SK-N-SH (cell line): ENCODE data around the gene ZNF19. TPM values are rescaled to one million over a fixed set of nuclear protein-coding genes. Genes with fewer than 3 reads are reported as not detected.
A peak's percentile ranks its signal among the peaks of the same experiment; 100 is the strongest.

Experiments used
- CTCF ChIA-PET: fragments of 300-600, 350-600 bp; formaldehyde crosslinking; extraction: SDS; loops from one replicate; lab custom pipeline; 2021; lab: Yijun Ruan, JAX
- POLR2A ChIA-PET: fragments of 350-600 bp; sonication (Branson Sonifier 250); formaldehyde crosslinking; extraction: SDS; loops from one replicate; lab custom pipeline; 2020; ENCODE audit warnings: antibody characterized with exemption, inconsistent platforms; lab: Yijun Ruan, JAX
- DNase-seq: peaks from one replicate; pipeline ENCODE4 v3.0.0; 2012
- H2AFZ ChIP-seq: fragments of 200-600 bp; sonication (generic); 2 replicates; pipeline ENCODE4 v1.8.1; 2016; ENCODE audit warnings: antibody characterized with exemption, mild to moderate bottlenecking, low read depth
- H3F3A ChIP-seq: fragments of 200-600 bp; sonication (generic); replicated peaks from 2 replicates; pipeline ENCODE3; 2016; ENCODE audit warnings: antibody characterized with exemption, mild to moderate bottlenecking; ENCODE audit not compliant: insufficient read depth
- H3K27ac ChIP-seq, 2 experiments: fragments of 200-500 bp in 1 of 2; fragments of 200-600 bp in 1 of 2; sonication (Bioruptor generic) in 1 of 2; sonication (generic), shearing (Covaris generic) in 1 of 2; 2 replicates each; pipeline versions ENCODE4 v1.5.1 to v1.6.1; 2014 to 2016; ENCODE audit warnings: low read depth in 2 of 2, inconsistent platforms in 1 of 2, low read length in 1 of 2, mild to moderate bottlenecking in 1 of 2, mixed read lengths in 1 of 2
- H3K27me3 ChIP-seq: fragments of 200-600 bp; sonication (generic), shearing (Covaris generic); 2 replicates; pipeline ENCODE4 v1.6.1; 2016; ENCODE audit warnings: mixed run types; ENCODE audit not compliant: insufficient read depth
- H3K36me3 ChIP-seq, 2 experiments: fragments of 200-500 bp in 1 of 2; fragments of 200-600 bp in 1 of 2; sonication (Bioruptor generic) in 1 of 2; sonication (generic) in 1 of 2; replicated peaks in 1 of 2; 2 replicates each; pipeline versions ENCODE3 to v1.5.1; 2014 to 2016; ENCODE audit warnings: low read length in 1 of 2, mild to moderate bottlenecking in 1 of 2; ENCODE audit not compliant: insufficient read depth in 2 of 2, control insufficient read depth in 1 of 2
- H3K4me1 ChIP-seq, 2 experiments: fragments of 200-500 bp in 1 of 2; fragments of 200-600 bp in 1 of 2; sonication (Bioruptor generic) in 1 of 2; sonication (generic), shearing (Covaris generic) in 1 of 2; 2 replicates each; pipeline versions ENCODE4 v1.5.1 to v1.6.1; 2014 to 2016; ENCODE audit warnings: low read depth in 1 of 2, low read length in 1 of 2, mixed run types in 1 of 2; ENCODE audit not compliant: insufficient read depth in 2 of 2, control insufficient read depth in 1 of 2
- H3K4me2 ChIP-seq: fragments of 200-600 bp; sonication (generic), shearing (Covaris generic); 2 replicates; pipeline ENCODE4 v1.6.1; 2017; ENCODE audit warnings: mixed run types
- H3K4me3 ChIP-seq, 2 experiments: fragments of 200-500 bp in 1 of 2; fragments of 200-600 bp in 1 of 2; sonication (Bioruptor generic) in 1 of 2; sonication (generic), shearing (Covaris generic) in 1 of 2; 2 replicates each; pipeline versions ENCODE4 v1.5.1 to v1.8.1; 2014 to 2016; ENCODE audit warnings: low read depth in 2 of 2, inconsistent platforms in 1 of 2, low read length in 1 of 2, mild to moderate bottlenecking in 1 of 2, mixed read lengths in 1 of 2, moderate library complexity in 1 of 2
- H3K79me2 ChIP-seq: fragments of 200-600 bp; sonication (generic); 2 replicates; pipeline ENCODE4 v1.8.1; 2017; ENCODE audit warnings: mild to moderate bottlenecking; ENCODE audit not compliant: insufficient read depth
- H3K9ac ChIP-seq: fragments of 200-600 bp; sonication (generic); 2 replicates; pipeline ENCODE4 v1.6.1; 2017; ENCODE audit warnings: mixed run types
- H3K9me2 ChIP-seq: fragments of 200-600 bp; sonication (generic); 2 replicates; pipeline ENCODE4 v1.6.1; 2017; ENCODE audit warnings: mixed run types
- H3K9me3 ChIP-seq: fragments of 200-600 bp; sonication (generic); 2 replicates; pipeline ENCODE4 v1.6.1; 2017; ENCODE audit warnings: mixed run types, mild to moderate bottlenecking, moderate library complexity
- H4K20me1 ChIP-seq: fragments of 200-600 bp; sonication (generic); 2 replicates; pipeline ENCODE4 v1.6.1; 2017; ENCODE audit warnings: mild to moderate bottlenecking, mixed run types; ENCODE audit not compliant: insufficient read depth
- CHD2 ChIP-seq: fragments of 150-350 bp; IDR thresholded peaks from 2 replicates; pipeline ENCODE4 v1.6.1; 2018; ENCODE audit warnings: low read length; ENCODE audit not compliant: partially characterized antibody
- ELF1 ChIP-seq: IDR thresholded peaks from 2 replicates; pipeline ENCODE4 v1.4.0; 2012
- EZH2phosphoT487 ChIP-seq: fragments of 200-600 bp; sonication (generic); IDR thresholded peaks from 2 replicates; pipeline ENCODE4 v1.6.1; 2017; ENCODE audit warnings: low read depth, mixed run types, mild to moderate bottlenecking, antibody characterized with exemption, moderate library complexity, borderline replicate concordance
- FOXM1 ChIP-seq: IDR thresholded peaks from 2 replicates; pipeline ENCODE4 v1.4.0; 2012; ENCODE audit warnings: low read depth, mild to moderate bottlenecking
- GABPA ChIP-seq: IDR thresholded peaks from 2 replicates; pipeline ENCODE4 v1.4.0; 2012; ENCODE audit warnings: low read depth, mild to moderate bottlenecking
- IRF3 ChIP-seq: fragments of 150-350 bp; IDR thresholded peaks from 2 replicates; pipeline ENCODE4 v1.6.1; 2016; ENCODE audit warnings: mild to moderate bottlenecking, low read depth, low read length
- MAX ChIP-seq: IDR thresholded peaks from 2 replicates; pipeline ENCODE4 v1.4.0; 2012; ENCODE audit warnings: low read depth
- MEF2A ChIP-seq: IDR thresholded peaks from 2 replicates; pipeline ENCODE4 v1.4.0; 2012; ENCODE audit warnings: low read depth, borderline replicate concordance
- MXI1 ChIP-seq: IDR thresholded peaks from 2 replicates; pipeline ENCODE4 v1.6.1; 2012; ENCODE audit warnings: mild to moderate bottlenecking, low read depth, low read length, improper control_type of control experiment
- NFIC ChIP-seq: IDR thresholded peaks from 2 replicates; pipeline ENCODE4 v1.4.0; 2012; ENCODE audit warnings: borderline replicate concordance
- NRF1 ChIP-seq: IDR thresholded peaks from 2 replicates; pipeline ENCODE4 v1.6.1; 2012; ENCODE audit warnings: low read depth, mild to moderate bottlenecking, low read length
- POLR2AphosphoS5 ChIP-seq: IDR thresholded peaks from 2 replicates; pipeline ENCODE4 v1.6.1; 2012; ENCODE audit warnings: low read depth, low read length
- RAD21 ChIP-seq: IDR thresholded peaks from 2 replicates; pipeline ENCODE4 v1.6.1; 2012; ENCODE audit warnings: mild to moderate bottlenecking, low read length
- RCOR1 ChIP-seq: fragments of 150-350 bp; IDR thresholded peaks from 2 replicates; pipeline ENCODE4 v1.6.1; 2017; ENCODE audit warnings: antibody characterized with exemption, low read length
- RXRA ChIP-seq: IDR thresholded peaks from 2 replicates; pipeline ENCODE4 v1.4.0; 2012; ENCODE audit warnings: low read depth, mild to moderate bottlenecking, borderline replicate concordance
- SMC3 ChIP-seq: IDR thresholded peaks from 2 replicates; pipeline ENCODE4 v1.6.1; 2012; ENCODE audit warnings: low read depth, low read length, improper control_type of control experiment
- TAF1 ChIP-seq: IDR thresholded peaks from 2 replicates; pipeline ENCODE4 v1.6.1; 2012; ENCODE audit warnings: low read depth, mild to moderate bottlenecking, low read length, moderate library complexity, borderline replicate concordance
- TEAD4 ChIP-seq: IDR thresholded peaks from 2 replicates; pipeline ENCODE4 v1.4.0; 2012; ENCODE audit warnings: mild to moderate bottlenecking, borderline replicate concordance; ENCODE audit not compliant: insufficient read depth
- YY1 ChIP-seq: IDR thresholded peaks from 2 replicates; pipeline ENCODE4 v1.4.0; 2012; ENCODE audit warnings: low read depth, mild to moderate bottlenecking
- WGBS: methylation state at CpG from one replicate; pipeline ENCODE4 v1.1.6; 2017; ENCODE audit warnings: low lambda C conversion rate; 5-methylcytosine and 5-hydroxymethylcytosine counted together
- polyA plus RNA-seq, 3 experiments: library from polyadenylated mRNA; depleted of rRNA; stranded (reverse); fragments of >200 nt; gene quantifications; 2 replicates each; pipeline ENCODE4 v1.2.3, GENCODE V29; 2012
- TF ChIP-seq, protein P1 (sequence below): IDR thresholded peaks from 2 replicates; pipeline ENCODE4; 2012

The ZNF19 gene
- polyA plus RNA-seq, 1 of the 3 experiments (the other 2 are of a cell fraction), result 1.4 TPM

DNA sequence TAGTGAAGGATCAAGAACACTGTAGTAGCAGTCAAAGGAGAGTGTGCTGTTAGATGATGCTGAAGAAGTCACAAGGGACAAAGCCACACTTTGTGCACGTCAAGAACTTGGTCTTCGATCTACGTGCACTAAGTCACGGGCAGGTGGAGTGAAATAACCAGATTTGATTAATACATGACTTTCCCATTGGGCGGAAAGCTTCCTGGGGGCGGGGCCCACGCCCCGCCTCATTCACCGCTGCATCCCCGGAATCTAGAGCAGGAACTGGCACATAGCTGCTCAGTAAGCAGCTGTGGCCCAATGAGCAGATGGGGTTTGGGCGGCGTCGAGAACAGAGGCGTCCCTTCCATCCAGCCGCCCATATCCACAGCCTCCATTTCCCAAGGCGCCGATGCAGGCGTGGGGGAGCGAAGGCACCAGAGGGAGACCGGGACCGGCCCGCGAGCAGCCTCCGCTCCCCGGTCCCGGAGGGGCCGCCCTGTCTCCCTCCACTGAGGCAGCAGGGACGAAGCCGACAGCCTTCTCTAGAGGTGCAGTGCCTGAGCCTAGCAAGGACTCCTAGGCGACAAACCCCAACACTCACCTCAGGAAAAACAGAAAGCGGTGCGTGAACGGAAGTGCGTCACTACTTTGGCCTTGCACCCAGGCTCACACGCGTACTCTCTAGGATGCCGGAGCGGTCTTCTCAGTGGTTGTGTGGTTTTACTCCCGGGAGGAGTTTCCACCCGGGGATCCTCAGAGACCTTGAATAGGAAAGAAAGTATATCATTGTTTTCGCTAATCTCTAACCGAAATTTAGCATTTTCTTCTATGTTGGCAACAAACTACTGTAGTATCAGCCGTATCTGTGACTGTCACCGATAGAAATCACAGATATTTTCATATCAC is 4.9 kb downstream of the ZNF19 start:
- POLR2A ChIA-PET, result interaction anchor here (0.6 to 2.8 kb wide), 4 partner anchors 20 to 127 kb away, joined by 3 to 31 read pairs (median 8); partner anchors contain the start of gene ZNF23
- H3K9me3 ChIP-seq, result no peaks in the 10 kb centered on the region
- peak; percentile 89 for DNase-seq

DNA sequence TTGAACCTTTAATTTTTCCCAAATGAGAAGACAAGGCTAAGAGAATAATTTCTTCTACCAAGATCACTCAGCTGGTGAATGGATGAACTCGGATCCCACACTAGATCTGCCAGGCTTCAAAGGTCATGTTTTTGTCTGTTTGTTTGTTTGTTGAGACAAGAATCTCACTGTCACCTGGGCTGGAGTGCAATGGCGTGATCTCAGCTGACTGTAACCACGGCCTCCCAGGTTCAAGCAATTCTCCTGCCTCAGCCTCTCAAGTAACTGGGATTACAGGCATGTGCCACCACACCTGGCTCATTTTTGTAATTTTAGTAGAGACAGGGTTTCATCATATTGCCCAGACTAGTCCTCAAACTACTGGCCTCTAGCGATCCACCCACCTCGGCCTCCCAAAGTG is 6.6 kb downstream of the ZNF19 start:
- no peak overlapping the region for H2AFZ ChIP-seq
- 90% methylated on average over 5 of the region's 5 CpGs for WGBS
- peaks cover 11% of the 10 kb centered on the region for H3F3A ChIP-seq
- ChIA-PET CTCF (interaction anchor here (1.2 to 3.7 kb wide), 3 partner anchors 17 to 129 kb away, joined by 4 to 19 read pairs (median 7); partner anchors contain the start of gene ZNF23), POLR2A (no interaction called here)
- no peak overlapping the region for H3K27ac ChIP-seq
- no peak overlapping the region for H3K4me2 ChIP-seq
- H3K9me2 ChIP-seq, result no peaks in the 10 kb centered on the region
- no peak overlapping the region for H3K9ac ChIP-seq
- no peaks in the 10 kb centered on the region for H3K9me3 ChIP-seq
- H3K4me1 ChIP-seq, result peaks cover 0 to 8% of the 10 kb centered on the region in 2 experiments; a peak in 2 of 4 replicates
- H4K20me1 ChIP-seq, result no peaks in the 10 kb centered on the region
- no peaks in the 10 kb centered on the region for H3K27me3 ChIP-seq
- no peak for DNase-seq
- no peak overlapping the region for H3K4me3 ChIP-seq
- H3K79me2 ChIP-seq, result peaks cover 11% of the 10 kb centered on the region
- H3K36me3 ChIP-seq, result peaks cover 11 to 13% of the 10 kb centered on the region in 2 experiments
- TF ChIP-seq RAD21 (no peak), IRF3 (no peak), MAX (no peak), RCOR1 (no peak), POLR2AphosphoS5 (no peak), TEAD4 (no peak), FOXM1 (no peak), MEF2A (no peak), NRF1 (no peak), EZH2phosphoT487 (no peak), SMC3 (no peak)
- TF ChIP-seq, protein P1, sequence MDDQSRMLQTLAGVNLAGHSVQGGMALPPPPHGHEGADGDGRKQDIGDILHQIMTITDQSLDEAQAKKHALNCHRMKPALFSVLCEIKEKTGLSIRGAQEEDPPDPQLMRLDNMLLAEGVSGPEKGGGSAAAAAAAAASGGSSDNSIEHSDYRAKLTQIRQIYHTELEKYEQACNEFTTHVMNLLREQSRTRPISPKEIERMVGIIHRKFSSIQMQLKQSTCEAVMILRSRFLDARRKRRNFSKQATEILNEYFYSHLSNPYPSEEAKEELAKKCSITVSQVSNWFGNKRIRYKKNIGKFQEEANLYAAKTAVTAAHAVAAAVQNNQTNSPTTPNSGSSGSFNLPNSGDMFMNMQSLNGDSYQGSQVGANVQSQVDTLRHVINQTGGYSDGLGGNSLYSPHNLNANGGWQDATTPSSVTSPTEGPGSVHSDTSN, result no peak

More for the DNA sequence above, 4.9 kb downstream of the ZNF19 start:
- TF ChIP-seq YY1 (0 out of 2 replicates have a peak, but pooled peaks have one; percentile 68), TAF1 (no peak; the same call in 1 of the 2 replicates), RXRA (no peak), ELF1 (0 out of 2 replicates have a peak, but pooled peaks have one; percentile 31), IRF3 (no peak), MXI1 (peak; percentile 73; the same call in 1 of the 2 replicates), GABPA (peak; percentile 86), NFIC (peak; percentile 47; the same call in 1 of the 2 replicates), SMC3 (no peak), CHD2 (no peak), MAX (peak; percentile 75; the same call in 1 of the 2 replicates), POLR2AphosphoS5 (peak; percentile 85)
- CTCF ChIA-PET, result interaction anchor here (0.6 to 3.7 kb wide), 7 partner anchors 9 to 127 kb away, joined by 3 to 19 read pairs (median 4); partner anchors contain the start of gene ZNF23
- Histone ChIP-seq H3K4me3 (peak overlapping the region; percentile 89 to 90), H3K36me3 (no peaks in the 10 kb centered on the region), H3K9me2 (no peaks in the 10 kb centered on the region), H4K20me1 (no peaks in the 10 kb centered on the region), H3K27me3 (no peaks in the 10 kb centered on the region), H2AFZ (peak overlapping the region; percentile 98), H3K27ac (peak overlapping the region; percentile 93 to 97), H3K79me2 (peaks cover 11% of the 10 kb centered on the region), H3K9ac (peak overlapping the region; percentile 99), H3K4me1 (peaks cover 0 to 8% of the 10 kb centered on the region in 2 experiments; a peak in 2 of 4 replicates), H3K4me2 (peak overlapping the region; percentile 93), H3F3A (peaks cover 11% of the 10 kb centered on the region)
- WGBS, result under 1% methylated on average over 23 of the region's 44 CpGs
